Activated T-helper 17 cell treated with anti-CD3 and anti-CD28 coated beads, Interleukin-2, amount 50 U/mL, for 72 hours (primary cell): ENCODE measurements around the gene SRP72. TPM values are rescaled to one million over a fixed set of nuclear protein-coding genes. Genes with fewer than 3 reads are reported as not detected.

ENCODE experiments used
- ATAC-seq: fragments of 150-1000 bp; cut with Tn5 transposase; replicated peaks from 2 replicates; pipeline ENCODE4 v1.10.0; 2021; ENCODE audit warnings: mild to moderate bottlenecking, moderate library complexity
- H3K27ac Mint-ChIP-seq: one replicate; pipeline ENCODE4 v1.8.0; 2022; ENCODE audit warnings: mixed read lengths
- H3K27me3 Mint-ChIP-seq: one replicate; pipeline ENCODE4 v1.8.0; 2022; ENCODE audit warnings: mixed read lengths
- H3K36me3 Mint-ChIP-seq: one replicate; pipeline ENCODE4 v1.8.0; 2022; ENCODE audit warnings: low read depth, mild to moderate bottlenecking, mixed read lengths
- H3K4me1 Mint-ChIP-seq: one replicate; pipeline ENCODE4 v1.8.0; 2022; ENCODE audit warnings: mixed read lengths
- H3K4me3 Mint-ChIP-seq: one replicate; pipeline ENCODE4 v1.8.0; 2022; ENCODE audit warnings: mild to moderate bottlenecking, mixed read lengths
- H3K9me3 Mint-ChIP-seq: one replicate; pipeline ENCODE4 v1.8.0; 2022; ENCODE audit warnings: mixed read lengths
- total RNA-seq, 2 donors: library from RNA; stranded (reverse); gene quantifications; one replicate each; pipeline ENCODE4 v1.2.3, GENCODE V29; 2022

The SRP72 gene
- total RNA-seq, 2 donors from 2014 or later = 125 to 162 TPM

GRCh38 chr4:56480691-56481090 lies 13.3 kb downstream of the SRP72 start:
- Mint-ChIP-seq H3K36me3 (peaks cover 97% of the 10 kb centered on the region), H3K9me3 (no peaks in the 10 kb centered on the region), H3K27me3 (no peaks in the 10 kb centered on the region), H3K4me1 (no peaks in the 10 kb centered on the region), H3K4me3 (no peak overlapping the region), H3K27ac (no peak overlapping the region)
- no peak for ATAC-seq

- Mint-ChIP-seq H3K9me3 (no peaks in the 10 kb centered on the region), H3K4me1 (no peaks in the 10 kb centered on the region), H3K27me3 (no peaks in the 10 kb centered on the region), H3K4me3 (no peak overlapping the region), H3K27ac (no peak overlapping the region), H3K36me3 (peaks cover 97% of the 10 kb centered on the region)
- no peak for ATAC-seq
Measured at GRCh38 chr4:56496241-56496640, 28.8 kb downstream of the SRP72 start.

GRCh38 chr4:56505269-56506130 lies 38.1 kb downstream of the SRP72 start, which contains the start of gene ARL9:
Gene ARL9 (plus strand): TSS chr4:56505791. CDS start chr4:56505863, 72 bp downstream.
- H3K36me3 Mint-ChIP-seq = peaks cover 39% of the 10 kb centered on the region
- peak; percentile 89 for ATAC-seq
- no peaks in the 10 kb centered on the region for H3K27me3 Mint-ChIP-seq
- H3K27ac Mint-ChIP-seq = peak within 1 kb of the TSS; percentile 78
- no peaks in the 10 kb centered on the region for H3K9me3 Mint-ChIP-seq
- H3K4me1 Mint-ChIP-seq = peaks cover 3% of the 10 kb centered on the region
- H3K4me3 Mint-ChIP-seq = peak within 1 kb of the TSS; percentile 81

- H3K27me3 Mint-ChIP-seq = peaks cover 3% of the 10 kb centered on the region
- no peaks in the 10 kb centered on the region for H3K9me3 Mint-ChIP-seq
- H3K27ac Mint-ChIP-seq = no peak overlapping the region
- no peak overlapping the region for H3K4me3 Mint-ChIP-seq
- ATAC-seq = no peak
- H3K36me3 Mint-ChIP-seq = no peaks in the 10 kb centered on the region
- H3K4me1 Mint-ChIP-seq = peaks cover 3% of the 10 kb centered on the region
Measured at GRCh38 chr4:56511098-56511497, 43.7 kb downstream of the SRP72 start.

- H3K4me1 Mint-ChIP-seq = no peaks in the 10 kb centered on the region
- no peaks in the 10 kb centered on the region for H3K9me3 Mint-ChIP-seq
- H3K36me3 Mint-ChIP-seq = no peaks in the 10 kb centered on the region
- H3K27me3 Mint-ChIP-seq = peaks cover 3% of the 10 kb centered on the region
- no peak for ATAC-seq
- H3K4me3 Mint-ChIP-seq = no peak overlapping the region
- no peak overlapping the region for H3K27ac Mint-ChIP-seq
Measured at GRCh38 chr4:56512166-56512565, 44.7 kb downstream of the SRP72 start.

- H3K27ac Mint-ChIP-seq = no peak overlapping the region
- H3K9me3 Mint-ChIP-seq = no peaks in the 10 kb centered on the region
- H3K27me3 Mint-ChIP-seq = peaks cover 3% of the 10 kb centered on the region
- no peak for ATAC-seq
- H3K36me3 Mint-ChIP-seq = no peaks in the 10 kb centered on the region
- no peaks in the 10 kb centered on the region for H3K4me1 Mint-ChIP-seq
- no peak overlapping the region for H3K4me3 Mint-ChIP-seq
Measured at GRCh38 chr4:56513517-56513916, 46.1 kb downstream of the SRP72 start.

- H3K4me1 Mint-ChIP-seq = no peaks in the 10 kb centered on the region
- H3K4me3 Mint-ChIP-seq = no peak overlapping the region
- no peaks in the 10 kb centered on the region for H3K36me3 Mint-ChIP-seq
Measured at GRCh38 chr4:56530269-56531148, 63.1 kb downstream of the SRP72 start.

GRCh38 chr4:56531149-56531770 lies 63.8 kb downstream of the SRP72 start:
- H3K36me3 Mint-ChIP-seq = no peaks in the 10 kb centered on the region
- no peak overlapping the region for H3K27ac Mint-ChIP-seq
- H3K9me3 Mint-ChIP-seq = no peaks in the 10 kb centered on the region

More at GRCh38 chr4:56530269-56531148, 63.1 kb downstream of the SRP72 start:
- no peaks in the 10 kb centered on the region for H3K9me3 Mint-ChIP-seq
- H3K27ac Mint-ChIP-seq = no peak overlapping the region
- H3K27me3 Mint-ChIP-seq = no peaks in the 10 kb centered on the region
- peak; percentile 99 for ATAC-seq

GRCh38 chr4:56531823-56532222 lies 64.4 kb downstream of the SRP72 start:
- H3K27ac Mint-ChIP-seq = no peak overlapping the region
- no peak overlapping the region for H3K4me3 Mint-ChIP-seq
- H3K4me1 Mint-ChIP-seq = no peaks in the 10 kb centered on the region
- no peaks in the 10 kb centered on the region for H3K9me3 Mint-ChIP-seq
- peaks cover 5% of the 10 kb centered on the region for H3K27me3 Mint-ChIP-seq
- no peaks in the 10 kb centered on the region for H3K36me3 Mint-ChIP-seq
- ATAC-seq = no peak

More at GRCh38 chr4:56531149-56531770, 63.8 kb downstream of the SRP72 start:
- H3K4me3 Mint-ChIP-seq = no peak overlapping the region
- H3K4me1 Mint-ChIP-seq = no peaks in the 10 kb centered on the region
- no peak for ATAC-seq
- peaks cover 2% of the 10 kb centered on the region for H3K27me3 Mint-ChIP-seq

- ATAC-seq = no peak
- Mint-ChIP-seq H3K4me1 (no peaks in the 10 kb centered on the region), H3K36me3 (no peaks in the 10 kb centered on the region), H3K27me3 (peaks cover 7% of the 10 kb centered on the region), H3K9me3 (no peaks in the 10 kb centered on the region), H3K4me3 (no peak overlapping the region), H3K27ac (no peak overlapping the region)
Measured at GRCh38 chr4:56532239-56532638, 64.8 kb downstream of the SRP72 start.

GRCh38 chr4:56535915-56536314 lies 68.5 kb downstream of the SRP72 start:
- no peaks in the 10 kb centered on the region for H3K36me3 Mint-ChIP-seq
- no peaks in the 10 kb centered on the region for H3K4me1 Mint-ChIP-seq
- no peak overlapping the region for H3K4me3 Mint-ChIP-seq
- no peaks in the 10 kb centered on the region for H3K9me3 Mint-ChIP-seq
- no peak overlapping the region for H3K27ac Mint-ChIP-seq
- H3K27me3 Mint-ChIP-seq = peaks cover 18% of the 10 kb centered on the region
- ATAC-seq = no peak

- Mint-ChIP-seq H3K27ac (no peak overlapping the region), H3K4me3 (no peak overlapping the region), H3K9me3 (no peaks in the 10 kb centered on the region), H3K4me1 (no peaks in the 10 kb centered on the region), H3K36me3 (no peaks in the 10 kb centered on the region), H3K27me3 (peaks cover 18% of the 10 kb centered on the region)
- ATAC-seq = no peak
Measured at GRCh38 chr4:56537147-56537546, 69.7 kb downstream of the SRP72 start.

- H3K9me3 Mint-ChIP-seq = no peaks in the 10 kb centered on the region
- no peak overlapping the region for H3K27ac Mint-ChIP-seq
- no peak for ATAC-seq
- peaks cover 21% of the 10 kb centered on the region for H3K27me3 Mint-ChIP-seq
- no peaks in the 10 kb centered on the region for H3K36me3 Mint-ChIP-seq
- H3K4me1 Mint-ChIP-seq = no peaks in the 10 kb centered on the region
- no peak overlapping the region for H3K4me3 Mint-ChIP-seq
Measured at GRCh38 chr4:56540826-56541225, 73.4 kb downstream of the SRP72 start.

GRCh38 chr4:56544573-56545131 lies 77.2 kb downstream of the SRP72 start:
- Mint-ChIP-seq H3K27ac (no peak overlapping the region), H3K9me3 (no peaks in the 10 kb centered on the region), H3K4me3 (peak overlapping the region; percentile 63), H3K27me3 (peaks cover 8% of the 10 kb centered on the region), H3K36me3 (no peaks in the 10 kb centered on the region), H3K4me1 (no peaks in the 10 kb centered on the region)
- ATAC-seq = peak; percentile 99
